Skin of body (tissue), 2 donors: ENCODE measurements around the gene UBXN4. TPM values are rescaled to one million over a fixed set of nuclear protein-coding genes. Genes with fewer than 3 reads are reported as not detected.
"Not testable (repeated sequence)": the region's sequence is repeated elsewhere in the genome, so short reads cannot be mapped to it uniquely, and the experiment has no call there.

Experiments used
- DNase-seq: peaks from one replicate; lab custom pipeline; 2025; lab: John Stamatoyannopoulos, UW
- total RNA-seq: library from RNA; depleted of rRNA; stranded (reverse); fragments of >200 nt; gene quantifications from one replicate; pipeline ENCODE4 v1.2.3, GENCODE V29; 2014

Gene UBXN4
- 91.2 TPM for total RNA-seq

- DNase-seq, result peak; percentile 97
Measured at GRCh38 chr2:135741395-135742324, at the start of gene UBXN4. UBXN4 (plus strand) TSS chr2:135741855; CDS start chr2:135741930, 75 bp downstream.

- DNase-seq, result peak; percentile 6
Measured at GRCh38 chr2:135694711-135695110, 46.9 kb upstream of the UBXN4 start.

GRCh38 chr2:135698838-135699237 lies 42.8 kb upstream of the UBXN4 start:
- DNase-seq, result no peak

- DNase-seq, result no peak
Measured at GRCh38 chr2:135701442-135701841, 40.2 kb upstream of the UBXN4 start.

GRCh38 chr2:135703300-135703699 lies 38.4 kb upstream of the UBXN4 start:
- no peak for DNase-seq

GRCh38 chr2:135704075-135704474 lies 37.6 kb upstream of the UBXN4 start:
- DNase-seq, result not testable (repeated sequence)

GRCh38 chr2:135708159-135708558 lies 33.5 kb upstream of the UBXN4 start:
- no peak for DNase-seq

GRCh38 chr2:135709992-135710391 lies 31.7 kb upstream of the UBXN4 start:
- DNase-seq, result peak; percentile 3

- DNase-seq, result not testable (repeated sequence)
Measured at GRCh38 chr2:135715086-135715485, 26.6 kb upstream of the UBXN4 start.

GRCh38 chr2:135728064-135728743 lies 13.5 kb upstream of the UBXN4 start:
- DNase-seq, result no peak

- DNase-seq, result no peak
Measured at GRCh38 chr2:135732561-135732960, 9.1 kb upstream of the UBXN4 start.

GRCh38 chr2:135733045-135733444 lies 8.6 kb upstream of the UBXN4 start:
- no peak for DNase-seq

GRCh38 chr2:135736546-135736945 lies 5.1 kb upstream of the UBXN4 start:
- DNase-seq, result no peak

- no peak for DNase-seq
Measured at GRCh38 chr2:135740206-135740605, 1.4 kb upstream of the UBXN4 start.

GRCh38 chr2:135741043-135741394 lies 636 bp upstream of the UBXN4 start:
- no peak for DNase-seq

- peak; percentile 55 for DNase-seq
Measured at GRCh38 chr2:135742325-135742757, 686 bp downstream of the UBXN4 start.

GRCh38 chr2:135743860-135744259 lies 2.2 kb downstream of the UBXN4 start:
- DNase-seq, result no peak

GRCh38 chr2:135744760-135745314 lies 3.2 kb downstream of the UBXN4 start:
- DNase-seq, result no peak

- DNase-seq, result no peak
Measured at GRCh38 chr2:135745545-135745944, 3.9 kb downstream of the UBXN4 start.

GRCh38 chr2:135755573-135755972 lies 13.9 kb downstream of the UBXN4 start:
- DNase-seq, result no peak

GRCh38 chr2:135756692-135757091 lies 15.0 kb downstream of the UBXN4 start:
- no peak for DNase-seq

- no peak for DNase-seq
Measured at GRCh38 chr2:135762022-135762421, 20.4 kb downstream of the UBXN4 start.
